ENCODE measurements around the gene REG1A.

- no peak for TF ChIP-seq USF2 (CRISPR knock-in tag; IDR thresholded peaks at IDR 0.05)
- TF ChIP-seq ZNF121 (CRISPR knock-in tag; IDR thresholded peaks at IDR 0.05) = no peak
- TF ChIP-seq IRF2 (CRISPR knock-in tag; IDR thresholded peaks at IDR 0.05; ENCODE audit: borderline replicate concordance, low read depth) = no peak
- TF ChIP-seq CBFB (CRISPR knock-in tag; IDR thresholded peaks at IDR 0.05; ENCODE audit: low read depth) = no peak
- TF ChIP-seq CTCF (IDR thresholded peaks at IDR 0.05) = no peak
- TF ChIP-seq ATF1 (CRISPR knock-in tag; IDR thresholded peaks at IDR 0.05) = no peak
- no peak for TF ChIP-seq SP1 (CRISPR knock-in tag; conservative IDR thresholded peaks at IDR 0.05)
- TF ChIP-seq ATF6 (CRISPR knock-in tag; IDR thresholded peaks at IDR 0.05) = no peak
- TF ChIP-seq ZBTB21 (CRISPR knock-in tag; IDR thresholded peaks at IDR 0.05; ENCODE audit: borderline replicate concordance) = no peak
- no peak for TF ChIP-seq HMGA2 (CRISPR knock-in tag; IDR thresholded peaks at IDR 0.05)
- no peak for TF ChIP-seq KAT7 (CRISPR knock-in tag; IDR thresholded peaks at IDR 0.05; ENCODE audit: borderline replicate concordance)
- no peak for TF ChIP-seq ESRRA (CRISPR knock-in tag; IDR thresholded peaks at IDR 0.05; ENCODE audit: borderline replicate concordance)
Measured at GRCh38 chr2:79162132-79162531, 41.8 kb downstream of the REG1A start.
